IPS-20b (cell line): ENCODE results near the gene BABAM2.

Source experiments
- H3K27ac ChIP-seq: one replicate; pipeline ENCODE4 v1.5.1; 2013; ENCODE audit warnings: low read length
- H3K27me3 ChIP-seq: 2 replicates; pipeline ENCODE4 v1.6.1; 2013; ENCODE audit warnings: mild to moderate bottlenecking, low read length, inconsistent platforms; ENCODE audit not compliant: insufficient read depth
- H3K36me3 ChIP-seq: 2 replicates; pipeline ENCODE4 v1.6.1; 2013; ENCODE audit warnings: low read depth, mild to moderate bottlenecking, inconsistent platforms, low read length, moderate library complexity; ENCODE audit not compliant: insufficient read depth
- H3K4me1 ChIP-seq: 2 replicates; pipeline ENCODE4 v1.6.1; 2013; ENCODE audit warnings: mild to moderate bottlenecking, control low read depth, inconsistent platforms, low read length, moderate library complexity; ENCODE audit not compliant: insufficient read depth
- H3K4me3 ChIP-seq: 2 replicates; pipeline ENCODE4 v1.5.1; 2013; ENCODE audit warnings: mild to moderate bottlenecking, low read length, inconsistent platforms
- H3K9ac ChIP-seq: 2 replicates; pipeline ENCODE4 v1.6.1; 2013; ENCODE audit warnings: low read depth, mild to moderate bottlenecking, inconsistent platforms, low read length, moderate library complexity
- H3K9me3 ChIP-seq: 2 replicates; pipeline ENCODE4 v1.6.1; 2013; ENCODE audit warnings: mild to moderate bottlenecking, low read depth, low read length, inconsistent platforms; ENCODE audit not compliant: insufficient read depth

The BABAM2 gene

GRCh38 chr2:28161466-28161865, 270.9 kb downstream of the BABAM2 start:
- no peak overlapping the region for H3K27ac ChIP-seq
- H3K36me3 ChIP-seq = no peaks in the 10 kb centered on the region
- H3K4me3 ChIP-seq = no peak overlapping the region

GRCh38 chr2:28162564-28162963, 272.0 kb downstream of the BABAM2 start:
- Histone ChIP-seq H3K27ac (no peak overlapping the region), H3K27me3 (no peaks in the 10 kb centered on the region), H3K9me3 (no peaks in the 10 kb centered on the region), H3K9ac (no peak overlapping the region), H3K4me3 (no peak overlapping the region), H3K4me1 (no peaks in the 10 kb centered on the region), H3K36me3 (no peaks in the 10 kb centered on the region)

More at GRCh38 chr2:28161466-28161865, 270.9 kb downstream of the BABAM2 start:
- Histone ChIP-seq H3K4me1 (no peaks in the 10 kb centered on the region), H3K9ac (no peak overlapping the region), H3K9me3 (no peaks in the 10 kb centered on the region), H3K27me3 (no peaks in the 10 kb centered on the region)

GRCh38 chr2:28163028-28163427, 272.5 kb downstream of the BABAM2 start:
- Histone ChIP-seq H3K27me3 (no peaks in the 10 kb centered on the region), H3K4me3 (no peak overlapping the region), H3K4me1 (no peaks in the 10 kb centered on the region), H3K27ac (no peak overlapping the region), H3K9ac (no peak overlapping the region), H3K9me3 (no peaks in the 10 kb centered on the region), H3K36me3 (no peaks in the 10 kb centered on the region)

- Histone ChIP-seq H3K4me3 (no peak overlapping the region), H3K27ac (no peak overlapping the region), H3K4me1 (no peaks in the 10 kb centered on the region), H3K9ac (no peak overlapping the region), H3K27me3 (no peaks in the 10 kb centered on the region), H3K9me3 (no peaks in the 10 kb centered on the region), H3K36me3 (no peaks in the 10 kb centered on the region)
These were observed 273.2 kb downstream of the BABAM2 start for GRCh38 chr2:28163627-28164279.

GRCh38 chr2:28164280-28164801, 273.8 kb downstream of the BABAM2 start:
- Histone ChIP-seq H3K27ac (no peak overlapping the region), H3K9ac (no peak overlapping the region), H3K9me3 (no peaks in the 10 kb centered on the region), H3K27me3 (no peaks in the 10 kb centered on the region), H3K36me3 (no peaks in the 10 kb centered on the region), H3K4me1 (no peaks in the 10 kb centered on the region), H3K4me3 (no peak overlapping the region)

GRCh38 chr2:28165087-28165635, 274.6 kb downstream of the BABAM2 start:
- no peaks in the 10 kb centered on the region for H3K4me1 ChIP-seq
- H3K9ac ChIP-seq = no peak overlapping the region
- H3K36me3 ChIP-seq = no peaks in the 10 kb centered on the region
- H3K27ac ChIP-seq = no peak overlapping the region
- H3K27me3 ChIP-seq = no peaks in the 10 kb centered on the region
- H3K4me3 ChIP-seq = no peak overlapping the region
- H3K9me3 ChIP-seq = no peaks in the 10 kb centered on the region

- H3K36me3 ChIP-seq = no peaks in the 10 kb centered on the region
- no peaks in the 10 kb centered on the region for H3K4me1 ChIP-seq
- no peaks in the 10 kb centered on the region for H3K9me3 ChIP-seq
- no peak overlapping the region for H3K4me3 ChIP-seq
- no peaks in the 10 kb centered on the region for H3K27me3 ChIP-seq
- H3K9ac ChIP-seq = no peak overlapping the region
- H3K27ac ChIP-seq = no peak overlapping the region
These were observed 276.4 kb downstream of the BABAM2 start for GRCh38 chr2:28166956-28167355.

- no peaks in the 10 kb centered on the region for H3K27me3 ChIP-seq
- H3K4me3 ChIP-seq = no peak overlapping the region
- no peak overlapping the region for H3K27ac ChIP-seq
- no peaks in the 10 kb centered on the region for H3K4me1 ChIP-seq
- no peak overlapping the region for H3K9ac ChIP-seq
- no peaks in the 10 kb centered on the region for H3K36me3 ChIP-seq
- H3K9me3 ChIP-seq = no peaks in the 10 kb centered on the region
These were observed 277.8 kb downstream of the BABAM2 start for GRCh38 chr2:28168376-28168775.

GRCh38 chr2:28169492-28169891, 279.0 kb downstream of the BABAM2 start:
- no peak overlapping the region for H3K4me3 ChIP-seq
- H3K27ac ChIP-seq = no peak overlapping the region
- H3K36me3 ChIP-seq = no peaks in the 10 kb centered on the region
- H3K9ac ChIP-seq = no peak overlapping the region
- H3K9me3 ChIP-seq = no peaks in the 10 kb centered on the region
- H3K27me3 ChIP-seq = no peaks in the 10 kb centered on the region
- no peaks in the 10 kb centered on the region for H3K4me1 ChIP-seq

- Histone ChIP-seq H3K27ac (no peak overlapping the region), H3K27me3 (no peaks in the 10 kb centered on the region), H3K9ac (no peak overlapping the region), H3K36me3 (no peaks in the 10 kb centered on the region), H3K4me1 (no peaks in the 10 kb centered on the region), H3K9me3 (peaks cover 5% of the 10 kb centered on the region; the same call in 1 of the 2 replicates), H3K4me3 (no peak overlapping the region)
These were observed 281.8 kb downstream of the BABAM2 start for GRCh38 chr2:28172114-28172898.

- H3K27me3 ChIP-seq = no peaks in the 10 kb centered on the region
- no peaks in the 10 kb centered on the region for H3K4me1 ChIP-seq
- no peaks in the 10 kb centered on the region for H3K36me3 ChIP-seq
- no peak overlapping the region for H3K27ac ChIP-seq
- H3K9ac ChIP-seq = no peak overlapping the region
- no peak overlapping the region for H3K4me3 ChIP-seq
- peaks cover 5% of the 10 kb centered on the region; the same call in 1 of the 2 replicates for H3K9me3 ChIP-seq
These were observed 282.8 kb downstream of the BABAM2 start for GRCh38 chr2:28173377-28173776.

- Histone ChIP-seq H3K27ac (no peak overlapping the region), H3K9ac (no peak overlapping the region), H3K9me3 (peaks cover 5% of the 10 kb centered on the region; the same call in 1 of the 2 replicates), H3K36me3 (no peaks in the 10 kb centered on the region), H3K4me3 (no peak overlapping the region), H3K4me1 (no peaks in the 10 kb centered on the region), H3K27me3 (no peaks in the 10 kb centered on the region)
These were observed 283.7 kb downstream of the BABAM2 start for GRCh38 chr2:28174211-28174610.
